ENCODE data around the gene TCF25. TPM values are rescaled to one million over a fixed set of nuclear protein-coding genes. Genes with fewer than 3 reads are reported as not detected.
"Not testable (repeated sequence)": the region's sequence is repeated elsewhere in the genome, so short reads cannot be mapped to it uniquely, and the experiment has no call there.

Gene TCF25
- total RNA-seq, 4 donors from 2014 or later, result 123 to 202 (median 160) TPM

- no peak for TF ChIP-seq CTCF (IDR thresholded peaks at IDR 0.05)
- ATAC-seq (ENCODE audit: low FRiP score) (no peak), DNase-seq (ENCODE audit: low spot score) (no peak)
These were observed 43.6 kb upstream of the TCF25 start for GRCh38 chr16:89829630-89830437.

DNA sequence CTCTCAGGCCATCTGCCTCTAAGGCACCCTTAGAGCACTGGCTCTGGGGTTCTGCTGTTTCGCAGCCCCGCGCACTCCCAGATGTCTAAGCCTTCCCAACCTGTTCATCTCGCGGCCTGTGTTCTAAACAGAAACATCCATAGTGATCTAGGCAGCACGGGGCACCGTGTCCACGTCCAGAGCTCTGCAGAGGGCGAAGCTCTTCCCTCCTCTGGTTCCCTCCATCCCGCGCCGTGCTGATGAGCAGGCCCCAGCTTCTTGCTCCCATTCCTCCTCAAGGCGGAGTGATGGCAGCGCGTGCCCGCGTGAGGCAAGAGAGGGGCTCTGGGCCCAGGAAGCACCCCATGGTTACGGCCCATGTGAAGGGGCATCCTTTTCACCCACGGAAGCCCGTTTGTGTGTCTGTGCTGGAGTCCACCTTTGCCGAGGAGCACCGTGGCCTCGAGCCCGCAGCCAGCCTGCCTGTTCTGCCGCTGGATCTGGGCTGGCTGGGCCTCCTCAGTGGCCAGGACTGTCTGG lies 41.5 kb upstream of the TCF25 start:
- no peak for ATAC-seq (ENCODE audit: low FRiP score)
- DNase-seq (ENCODE audit: low spot score), result no peak
- TF ChIP-seq CTCF (IDR thresholded peaks at IDR 0.05), result no peak

- DNase-seq (ENCODE audit: low spot score); ATAC-seq (ENCODE audit: low FRiP score): not testable (repeated sequence)
These were observed 39.6 kb upstream of the TCF25 start for GRCh38 chr16:89833664-89834363.

- ATAC-seq (ENCODE audit: low FRiP score); DNase-seq (ENCODE audit: low spot score): not testable (repeated sequence)
These were observed 38.5 kb upstream of the TCF25 start for GRCh38 chr16:89834813-89835363.

DNA sequence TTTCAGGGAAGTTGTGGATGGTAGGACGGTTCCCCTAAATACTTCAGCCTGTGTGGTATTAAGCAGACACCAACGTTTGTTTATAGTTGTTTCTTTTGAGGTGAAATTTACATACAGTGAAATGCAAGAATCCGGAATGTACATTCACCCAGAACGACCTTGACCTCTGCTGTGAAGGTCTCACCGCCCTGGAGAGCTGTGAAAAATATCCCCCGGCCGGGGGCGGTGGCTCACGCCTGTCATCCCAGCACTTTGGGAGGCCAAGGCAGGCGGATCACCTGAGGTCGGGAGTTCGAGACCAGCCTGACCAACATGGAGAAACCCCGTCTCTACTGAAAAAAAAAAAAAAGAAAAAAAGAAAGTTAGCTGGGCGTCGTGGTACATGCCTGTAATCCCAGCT lies 36.9 kb upstream of the TCF25 start:
- not testable (repeated sequence) for ATAC-seq (ENCODE audit: low FRiP score); DNase-seq (ENCODE audit: low spot score)

DNA sequence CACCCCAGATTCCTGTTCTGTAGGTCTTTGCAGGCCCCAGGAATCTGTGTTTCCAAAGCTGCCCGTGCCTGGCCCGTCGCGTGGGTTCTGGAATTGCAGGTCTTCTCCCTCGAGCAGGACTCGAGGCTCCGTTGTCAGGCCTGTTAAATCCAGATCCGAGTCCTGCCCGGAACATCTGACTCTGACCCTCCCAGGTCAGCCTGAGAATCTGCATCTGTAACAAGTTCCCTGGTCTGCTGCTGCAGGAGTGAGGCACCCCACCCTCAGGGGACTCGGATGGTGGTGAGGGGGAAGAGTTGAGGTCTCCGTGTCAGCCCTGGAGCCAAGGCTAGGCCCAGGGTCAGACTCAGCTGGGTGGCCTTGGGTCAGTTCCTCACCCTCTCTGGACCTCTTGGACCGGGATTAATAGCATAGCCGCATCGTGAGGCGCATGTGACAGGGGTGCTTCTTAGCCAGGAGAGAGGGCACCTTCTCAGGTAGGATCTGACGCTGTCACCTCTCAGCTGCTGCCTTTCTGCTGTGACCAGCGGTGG lies 36.3 kb upstream of the TCF25 start:
- DNase-seq (ENCODE audit: low spot score) (no peak), ATAC-seq (ENCODE audit: low FRiP score) (no peak)
- TF ChIP-seq CTCF (IDR thresholded peaks at IDR 0.05), result no peak

DNA sequence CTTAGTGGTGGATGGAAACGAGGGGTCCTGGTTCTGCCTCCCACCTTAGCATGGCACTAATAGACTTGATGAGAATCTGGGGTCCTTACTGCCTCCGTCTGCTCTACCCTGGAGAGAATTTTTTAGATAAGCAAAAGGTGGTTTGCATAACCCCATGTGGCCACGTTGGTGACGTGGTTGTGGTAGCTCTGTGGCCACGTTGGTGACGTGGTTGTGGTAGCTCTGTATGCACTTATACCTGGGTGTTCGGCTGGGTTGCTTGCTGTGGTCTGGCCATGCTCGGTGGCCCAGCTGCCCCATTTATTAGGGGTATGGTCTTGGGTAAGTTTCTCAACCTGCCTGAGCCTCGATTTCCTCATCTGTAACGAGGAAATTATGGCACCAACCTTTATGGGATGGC lies 32.1 kb upstream of the TCF25 start:
- ATAC-seq (ENCODE audit: low FRiP score) (no peak), DNase-seq (ENCODE audit: low spot score) (no peak)
- no peak for TF ChIP-seq CTCF (IDR thresholded peaks at IDR 0.05)

DNA sequence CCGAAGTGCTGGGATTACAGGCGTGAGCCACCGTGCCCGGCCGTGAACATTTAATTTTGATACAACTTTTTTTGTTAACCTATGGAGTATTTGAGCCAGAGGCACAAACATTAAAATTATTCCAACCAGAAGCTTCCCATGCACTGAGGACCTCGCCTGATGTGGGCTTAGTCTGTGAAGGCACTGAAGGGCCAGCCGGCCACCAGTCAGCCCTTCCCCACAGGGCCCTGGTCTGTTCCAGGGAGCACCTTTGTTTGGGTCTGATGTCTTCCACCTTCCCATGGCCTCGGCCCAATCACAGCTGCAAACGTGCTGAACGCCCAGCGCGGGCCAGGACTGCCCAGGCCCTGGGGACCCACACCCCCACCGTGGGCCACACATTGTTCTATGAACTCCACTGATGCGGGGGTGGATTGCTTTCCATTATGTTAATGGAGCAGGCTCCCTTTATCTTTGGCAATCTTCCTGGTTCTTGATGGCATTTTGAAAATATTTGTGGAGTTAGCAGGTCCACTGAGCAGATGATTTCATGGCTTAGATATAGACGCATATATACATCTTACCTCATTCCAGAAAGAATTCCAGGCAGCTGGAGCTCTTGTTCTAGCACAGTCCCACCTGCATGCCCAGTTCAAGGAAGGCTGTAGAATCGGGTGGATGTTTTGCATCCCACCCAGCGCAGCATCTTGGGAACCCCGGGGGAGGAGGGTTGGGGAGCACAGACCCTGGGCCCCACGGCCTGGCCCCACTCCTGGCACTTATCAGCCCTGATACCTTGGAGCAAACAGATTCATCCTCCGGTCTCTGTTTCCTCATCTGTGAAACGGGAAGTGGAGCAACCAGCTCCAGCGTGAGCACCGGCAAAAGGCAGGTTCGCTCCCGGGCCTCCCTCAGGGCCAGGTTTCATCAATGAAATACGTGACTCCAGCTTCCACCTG lies 30.7 kb upstream of the TCF25 start:
- DNase-seq (ENCODE audit: low spot score), result no peak
- ATAC-seq (ENCODE audit: low FRiP score), result no peak
- TF ChIP-seq CTCF (IDR thresholded peaks at IDR 0.05), result no peak

All from omental fat pad (tissue), 4 donors.